ENCODE data around the gene ARHGEF12. TPM values are rescaled to one million over a fixed set of nuclear protein-coding genes. Genes with fewer than 3 reads are reported as not detected.

ARHGEF12 gene
- total and polyA plus RNA-seq, 4 experiments from 2014 or later: 0.80 to 5.0 (median 3.8) TPM

DNA sequence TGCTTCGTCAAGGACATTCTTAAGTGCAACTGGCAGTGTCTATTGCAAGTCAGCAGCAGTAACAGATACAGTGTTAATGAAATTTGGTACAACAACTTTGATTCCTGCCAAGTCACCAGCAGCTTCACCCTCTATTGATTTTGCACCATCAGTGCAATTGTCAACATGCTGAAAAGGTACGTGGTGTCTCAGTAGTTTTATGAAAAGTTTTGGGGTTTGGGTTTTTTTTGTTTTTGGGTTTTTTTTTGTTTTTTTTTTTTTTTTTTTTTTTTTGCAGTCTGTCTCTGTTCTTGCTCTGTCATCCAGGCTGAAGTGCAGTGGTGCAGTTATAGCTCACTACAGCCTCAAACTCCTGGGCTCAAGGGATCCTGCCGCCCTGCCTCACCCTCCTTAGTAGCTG, 156.3 kb downstream of the ARHGEF12 start:
- H3K36me3 Mint-ChIP-seq: no peaks in the 10 kb centered on the region
- DNase-seq: no peak
- no peak overlapping the region for H3K4me3 Mint-ChIP-seq
- Histone ChIP-seq H3K9me3 (ENCODE audit: control insufficient read depth in 1 of 2, low read length in 2 of 2) (no peaks in the 10 kb centered on the region), H3K4me1 (ENCODE audit: insufficient read depth, low read length) (no peaks in the 10 kb centered on the region), H3K4me3 (ENCODE audit: low read length in 2 of 2) (no peak overlapping the region), H3K27ac (ENCODE audit: low read depth, low read length) (no peak overlapping the region), H3K36me3 (ENCODE audit: insufficient read depth, low read length) (no peaks in the 10 kb centered on the region), H3K27me3 (ENCODE audit: insufficient read depth, low read length) (no peaks in the 10 kb centered on the region)
- no peaks in the 10 kb centered on the region for H3K4me1 Mint-ChIP-seq
- H3K27ac Mint-ChIP-seq: no peak overlapping the region
- peaks cover 0 to 12% of the 10 kb centered on the region in 2 donors for H3K27me3 Mint-ChIP-seq
- ChIA-PET POLR2A (ENCODE audit: partially characterized antibody) (interaction anchor here (0.6 kb wide), 1 partner anchor 29 kb away, joined by 3 read pairs; no protein-coding TSS in a partner anchor), CTCF (ENCODE audit: partially characterized antibody) (no interaction called here)
- no peaks in the 10 kb centered on the region for H3K9me3 Mint-ChIP-seq
- intact Hi-C loops (cut with micrococcal nuclease): no loop called here

DNA sequence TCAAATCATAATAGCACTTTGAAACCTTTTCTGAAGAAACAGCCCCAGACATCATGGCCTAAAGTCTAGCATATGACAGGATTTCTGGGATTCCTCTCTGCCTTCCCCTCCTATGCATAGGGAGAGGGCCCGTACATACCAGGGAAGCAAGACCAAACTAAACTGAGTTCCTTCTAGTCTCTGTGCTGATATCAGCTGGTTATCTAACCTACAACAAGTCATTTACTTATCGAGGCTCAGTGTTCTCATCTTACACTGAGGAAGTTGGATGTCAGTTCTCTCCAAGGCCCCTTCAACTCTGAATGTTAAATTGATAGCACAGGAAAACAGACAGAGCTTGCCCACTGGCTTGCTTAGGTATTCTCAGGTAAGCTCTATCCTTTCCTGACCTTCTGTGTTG, 158.4 kb downstream of the ARHGEF12 start:
- intact Hi-C loops (cut with micrococcal nuclease): no loop called here
- Mint-ChIP-seq H3K9me3 (no peaks in the 10 kb centered on the region), H3K27me3 (peaks cover 4 to 17% of the 10 kb centered on the region in 2 donors), H3K4me3 (no peak overlapping the region), H3K27ac (peak overlapping the region in 1 of 7 donors; percentile 38), H3K36me3 (no peaks in the 10 kb centered on the region), H3K4me1 (no peaks in the 10 kb centered on the region)
- CTCF ChIA-PET (ENCODE audit: partially characterized antibody): interaction anchor here (1.1 kb wide), 1 partner anchor 16 kb away, joined by 3 read pairs; no protein-coding TSS in a partner anchor
- POLR2A ChIA-PET (ENCODE audit: partially characterized antibody): no interaction called here
- Histone ChIP-seq H3K27me3 (ENCODE audit: insufficient read depth, low read length) (no peaks in the 10 kb centered on the region), H3K4me1 (ENCODE audit: insufficient read depth, low read length) (no peaks in the 10 kb centered on the region), H3K4me3 (ENCODE audit: low read length in 2 of 2) (no peak overlapping the region), H3K36me3 (ENCODE audit: insufficient read depth, low read length) (no peaks in the 10 kb centered on the region), H3K27ac (ENCODE audit: low read depth, low read length) (no peak overlapping the region), H3K9me3 (ENCODE audit: control insufficient read depth in 1 of 2, low read length in 2 of 2) (no peaks in the 10 kb centered on the region)
- no peak for DNase-seq

- Mint-ChIP-seq H3K9me3 (no peaks in the 10 kb centered on the region), H3K27me3 (peaks cover 26 to 34% of the 10 kb centered on the region in 2 donors), H3K4me3 (no peak overlapping the region), H3K27ac (no peak overlapping the region), H3K4me1 (no peaks in the 10 kb centered on the region), H3K36me3 (no peaks in the 10 kb centered on the region)
- DNase-seq: no peak
- no peak overlapping the region for H3K4me3 ChIP-seq (ENCODE audit: low read length in 2 of 2)
- no peak overlapping the region for H3K27ac ChIP-seq (ENCODE audit: low read depth, low read length)
- H3K27me3 ChIP-seq (ENCODE audit: insufficient read depth, low read length): no peaks in the 10 kb centered on the region
- no peaks in the 10 kb centered on the region for H3K36me3 ChIP-seq (ENCODE audit: insufficient read depth, low read length)
- intact Hi-C loops (cut with micrococcal nuclease): no loop called here
- no peaks in the 10 kb centered on the region for H3K4me1 ChIP-seq (ENCODE audit: insufficient read depth, low read length)
- ChIA-PET CTCF (ENCODE audit: partially characterized antibody) (no interaction called here), POLR2A (ENCODE audit: partially characterized antibody) (no interaction called here)
- H3K9me3 ChIP-seq (ENCODE audit: control insufficient read depth in 1 of 2, low read length in 2 of 2): no peaks in the 10 kb centered on the region
These were observed 162.9 kb downstream of the ARHGEF12 start for GRCh38 chr11:120499088-120499487.

- no peak overlapping the region for H3K27ac ChIP-seq (ENCODE audit: low read depth, low read length)
- H3K4me1 ChIP-seq (ENCODE audit: insufficient read depth, low read length): no peaks in the 10 kb centered on the region
- no peak overlapping the region for H3K27ac Mint-ChIP-seq
- no peak overlapping the region for H3K4me3 ChIP-seq (ENCODE audit: low read length in 2 of 2)
- no peaks in the 10 kb centered on the region for H3K9me3 ChIP-seq (ENCODE audit: control insufficient read depth in 1 of 2, low read length in 2 of 2)
- no peaks in the 10 kb centered on the region for H3K27me3 ChIP-seq (ENCODE audit: insufficient read depth, low read length)
- intact Hi-C loops (cut with micrococcal nuclease): no loop called here
- CTCF ChIA-PET (ENCODE audit: partially characterized antibody): no interaction called here
- H3K4me1 Mint-ChIP-seq: no peaks in the 10 kb centered on the region
- POLR2A ChIA-PET (ENCODE audit: partially characterized antibody): no interaction called here
- peaks cover 30 to 34% of the 10 kb centered on the region in 2 donors for H3K27me3 Mint-ChIP-seq
- H3K4me3 Mint-ChIP-seq: no peak overlapping the region
- DNase-seq: no peak
- H3K36me3 ChIP-seq (ENCODE audit: insufficient read depth, low read length): no peaks in the 10 kb centered on the region
- no peaks in the 10 kb centered on the region for H3K9me3 Mint-ChIP-seq
- H3K36me3 Mint-ChIP-seq: no peaks in the 10 kb centered on the region
These were observed 163.6 kb downstream of the ARHGEF12 start for GRCh38 chr11:120499859-120500258.

DNA sequence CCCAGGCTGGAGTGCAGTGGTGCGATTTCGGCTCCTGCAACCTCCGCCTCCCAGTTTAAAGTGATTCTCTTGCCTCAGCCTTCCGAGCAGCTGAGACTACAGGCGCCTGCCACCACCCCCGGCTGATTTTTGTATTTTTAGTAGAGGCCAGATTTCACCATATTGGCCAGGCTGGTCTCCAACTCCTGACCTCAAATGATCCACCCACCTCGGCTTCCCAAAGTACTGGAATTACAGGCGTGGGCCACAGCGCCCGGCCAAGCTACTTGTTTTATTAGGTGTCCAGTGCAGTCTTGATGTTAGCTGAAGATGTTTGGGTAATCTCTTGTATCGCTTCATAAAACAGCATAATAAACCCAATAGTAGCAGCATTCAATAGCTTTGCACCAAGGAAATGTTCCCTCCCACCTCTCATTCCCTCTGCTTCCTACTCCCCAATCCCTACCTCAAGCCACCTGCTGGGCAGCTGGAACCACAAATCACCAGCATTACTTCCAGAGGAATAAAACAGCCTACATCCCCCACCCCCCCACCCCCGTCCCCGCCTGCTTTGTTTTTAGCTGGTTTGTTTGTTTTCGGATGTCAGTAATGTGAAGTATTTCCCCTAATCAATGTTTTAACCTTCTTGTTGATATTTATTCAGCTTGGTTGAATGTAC, 164.3 kb downstream of the ARHGEF12 start:
- Mint-ChIP-seq H3K9me3 (no peaks in the 10 kb centered on the region), H3K4me3 (no peak overlapping the region), H3K27ac (no peak overlapping the region), H3K4me1 (no peaks in the 10 kb centered on the region), H3K36me3 (no peaks in the 10 kb centered on the region), H3K27me3 (peaks cover 36 to 40% of the 10 kb centered on the region in 2 donors)
- POLR2A ChIA-PET (ENCODE audit: partially characterized antibody): no interaction called here
- no peaks in the 10 kb centered on the region for H3K9me3 ChIP-seq (ENCODE audit: control insufficient read depth in 1 of 2, low read length in 2 of 2)
- CTCF ChIA-PET (ENCODE audit: partially characterized antibody): interaction anchor here (1.4 kb wide), 1 partner anchor 10 kb away, joined by 4 read pairs; no protein-coding TSS in a partner anchor
- peaks cover 4% of the 10 kb centered on the region for H3K27me3 ChIP-seq (ENCODE audit: insufficient read depth, low read length)
- H3K4me3 ChIP-seq (ENCODE audit: low read length in 2 of 2): no peak overlapping the region
- H3K36me3 ChIP-seq (ENCODE audit: insufficient read depth, low read length): no peaks in the 10 kb centered on the region
- no peak overlapping the region for H3K27ac ChIP-seq (ENCODE audit: low read depth, low read length)
- no peaks in the 10 kb centered on the region for H3K4me1 ChIP-seq (ENCODE audit: insufficient read depth, low read length)
- intact Hi-C loops (cut with micrococcal nuclease): no loop called here
- no peak for DNase-seq

DNA sequence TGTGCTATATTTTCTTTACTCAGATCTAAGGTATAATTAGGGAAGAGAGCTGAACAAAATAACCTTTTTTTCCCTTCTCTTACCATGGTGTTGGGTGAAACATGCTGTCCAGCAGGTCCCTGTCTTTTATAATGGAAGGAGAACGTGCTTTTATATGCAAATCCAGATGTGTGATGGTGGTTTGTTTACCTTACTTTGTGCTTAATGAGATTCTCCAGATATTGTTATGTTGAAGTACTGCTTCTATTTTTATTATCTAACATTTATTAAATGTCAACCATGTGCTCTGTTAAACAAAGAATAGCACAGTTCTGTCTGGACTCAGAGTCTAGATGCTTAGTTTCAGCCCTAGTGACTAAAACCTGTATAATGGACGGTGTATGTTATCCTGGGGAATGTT, 165.2 kb downstream of the ARHGEF12 start:
- no peak for DNase-seq
- Histone ChIP-seq H3K4me3 (ENCODE audit: low read length in 2 of 2) (no peak overlapping the region), H3K27ac (ENCODE audit: low read depth, low read length) (no peak overlapping the region), H3K9me3 (ENCODE audit: control insufficient read depth in 1 of 2, low read length in 2 of 2) (no peaks in the 10 kb centered on the region), H3K4me1 (ENCODE audit: insufficient read depth, low read length) (no peaks in the 10 kb centered on the region), H3K27me3 (ENCODE audit: insufficient read depth, low read length) (peaks cover 4% of the 10 kb centered on the region), H3K36me3 (ENCODE audit: insufficient read depth, low read length) (no peaks in the 10 kb centered on the region)
- peaks cover 42% of the 10 kb centered on the region in 2 donors for H3K27me3 Mint-ChIP-seq
- H3K4me1 Mint-ChIP-seq: no peaks in the 10 kb centered on the region
- H3K27ac Mint-ChIP-seq: no peak overlapping the region
- ChIA-PET CTCF (ENCODE audit: partially characterized antibody) (interaction anchor here (1.4 kb wide), 1 partner anchor 9 kb away, joined by 4 read pairs; no protein-coding TSS in a partner anchor), POLR2A (ENCODE audit: partially characterized antibody) (no interaction called here)
- H3K36me3 Mint-ChIP-seq: no peaks in the 10 kb centered on the region
- H3K4me3 Mint-ChIP-seq: no peak overlapping the region
- intact Hi-C loops (cut with micrococcal nuclease): no loop called here
- peaks cover 0 to 1% (median 0%) of the 10 kb centered on the region in 8 donors for H3K9me3 Mint-ChIP-seq

DNA sequence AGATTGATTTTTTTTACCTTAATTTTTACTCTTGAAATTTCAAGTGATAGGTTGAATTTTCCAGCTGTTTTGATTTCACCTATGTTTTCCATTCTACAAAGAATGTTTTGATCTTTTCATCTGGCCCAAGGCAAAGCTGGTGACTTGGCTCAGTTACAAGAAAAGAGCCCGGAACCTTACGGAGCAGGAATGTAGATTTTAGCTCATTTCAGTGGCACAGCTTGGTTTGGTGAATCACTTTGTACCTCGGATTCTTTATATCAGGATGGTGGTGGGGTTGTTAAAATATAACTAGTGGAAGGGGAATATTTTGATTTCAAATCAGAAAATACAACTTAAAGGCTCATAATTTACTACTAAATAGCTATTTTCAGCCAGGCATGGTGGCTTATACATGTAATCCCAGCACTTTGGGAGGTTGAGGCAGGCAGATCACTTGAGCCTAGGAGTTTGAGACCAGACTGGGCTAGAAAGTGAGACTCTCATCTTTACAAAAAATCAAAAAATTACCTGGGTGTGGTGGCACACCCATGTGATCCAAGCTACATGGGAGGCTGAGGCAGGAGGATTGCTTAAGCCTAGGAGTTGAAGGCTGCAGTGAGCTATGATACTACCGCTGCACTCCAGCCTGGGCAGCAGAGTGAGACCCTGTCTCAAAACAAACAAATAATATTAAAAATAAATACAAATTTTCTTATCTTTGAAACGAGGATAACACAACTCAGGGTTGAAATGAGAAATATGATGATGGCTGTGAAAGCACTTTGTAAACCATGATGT, 166.0 kb downstream of the ARHGEF12 start:
- peaks cover 4% of the 10 kb centered on the region for H3K27me3 ChIP-seq (ENCODE audit: insufficient read depth, low read length)
- peaks cover 44 to 49% of the 10 kb centered on the region in 2 donors for H3K27me3 Mint-ChIP-seq
- no peaks in the 10 kb centered on the region for H3K4me1 Mint-ChIP-seq
- H3K27ac ChIP-seq (ENCODE audit: low read depth, low read length): no peak overlapping the region
- no peaks in the 10 kb centered on the region for H3K36me3 Mint-ChIP-seq
- DNase-seq: no peak
- ChIA-PET POLR2A (ENCODE audit: partially characterized antibody) (no interaction called here), CTCF (ENCODE audit: partially characterized antibody) (interaction anchor here (1.4 kb wide), 1 partner anchor 8 kb away, joined by 4 read pairs; no protein-coding TSS in a partner anchor)
- H3K4me3 Mint-ChIP-seq: no peak overlapping the region
- H3K27ac Mint-ChIP-seq: no peak overlapping the region
- intact Hi-C loops (cut with micrococcal nuclease): no loop called here
- H3K36me3 ChIP-seq (ENCODE audit: insufficient read depth, low read length): no peaks in the 10 kb centered on the region
- H3K9me3 Mint-ChIP-seq: peaks cover 0 to 1% (median 0%) of the 10 kb centered on the region in 8 donors
- H3K4me1 ChIP-seq (ENCODE audit: insufficient read depth, low read length): no peaks in the 10 kb centered on the region
- no peak overlapping the region for H3K4me3 ChIP-seq (ENCODE audit: low read length in 2 of 2)
- H3K9me3 ChIP-seq (ENCODE audit: control insufficient read depth in 1 of 2, low read length in 2 of 2): no peaks in the 10 kb centered on the region

All from CD4-positive, alpha-beta memory T cell (primary cell).